Prostate gland (tissue), 2 donors: ENCODE measurements around the gene NCKIPSD. TPM values are rescaled to one million over a fixed set of nuclear protein-coding genes. Genes with fewer than 3 reads are reported as not detected.

Experiments
- DNase-seq: peaks from one replicate; pipeline ENCODE4 v3.0.0-alpha.2; 2019; ENCODE audit warnings: low spot score
- H3K27ac ChIP-seq, 2 donors: fragments of 200-600 bp; sonication (generic); 2 replicates each; pipeline ENCODE4 v1.5.1; 2017 to 2019
- H3K27me3 ChIP-seq: fragments of 200-600 bp; sonication (generic); replicated peaks from 2 replicates; pipeline ENCODE4 v1.5.1; 2019; ENCODE audit not compliant: insufficient read depth
- H3K36me3 ChIP-seq, 2 donors: fragments of 200-600 bp; sonication (generic); 1 replicate in 1 of 2; 2 replicates in 1 of 2; pipeline versions ENCODE4 v1.5.1 to v1.8.1; 2017 to 2019
- H3K4me1 ChIP-seq: fragments of 200-600 bp; sonication (generic); replicated peaks from 2 replicates; pipeline ENCODE4 v1.5.1; 2019
- H3K4me3 ChIP-seq, 2 donors: fragments of 200-600 bp; sonication (generic); 2 replicates each; pipeline ENCODE4 v1.5.1; 2017 to 2019
- H3K9me3 ChIP-seq: fragments of 200-600 bp; sonication (generic); 2 replicates; pipeline ENCODE4 v1.5.1; 2017
- POLR2A ChIP-seq: fragments of 450-650 bp; IDR thresholded peaks from one replicate; pipeline ENCODE4 v1.6.1; 2016; ENCODE audit warnings: antibody characterized with exemption, mild to moderate bottlenecking
- POLR2AphosphoS5 ChIP-seq: sonication (generic); formaldehyde crosslinking; IDR thresholded peaks from one replicate; pipeline ENCODE4 v1.6.1; 2017; ENCODE audit warnings: antibody characterized with exemption
- WGBS: methylation state at CpG from one replicate; pipeline ENCODE4 v1.1.5; 2018; 5-methylcytosine and 5-hydroxymethylcytosine counted together
- intact Hi-C: fragments of 100-400 bp; cut with DNase I; formaldehyde crosslinking; loops from one replicate; pipeline ENCODE4 v1.14.2; 2022
- total RNA-seq, 2 donors: library from RNA; depleted of rRNA; stranded (reverse); fragments of >200 nt; gene quantifications; one replicate each; pipeline ENCODE4 v1.1.0, GENCODE V29; 2016
- TF ChIP-seq, protein P1 (sequence below), 4 experiments: fragments of 200-600 bp in 2 of 4; fragments of 450-650 bp in 2 of 4; sonication (generic) in 2 of 4; IDR thresholded peaks; 1 replicate in 3 of 4; 2 replicates in 1 of 4; pipeline ENCODE4 v1.5.1; 2016 to 2019; ENCODE audit warnings: antibody characterized with exemption in 4 of 4, mild to moderate bottlenecking in 2 of 4, moderate library complexity in 2 of 4

NCKIPSD gene
- total RNA-seq, 2 donors from 2014 or later, result 32.9 to 83.3 TPM

DNA sequence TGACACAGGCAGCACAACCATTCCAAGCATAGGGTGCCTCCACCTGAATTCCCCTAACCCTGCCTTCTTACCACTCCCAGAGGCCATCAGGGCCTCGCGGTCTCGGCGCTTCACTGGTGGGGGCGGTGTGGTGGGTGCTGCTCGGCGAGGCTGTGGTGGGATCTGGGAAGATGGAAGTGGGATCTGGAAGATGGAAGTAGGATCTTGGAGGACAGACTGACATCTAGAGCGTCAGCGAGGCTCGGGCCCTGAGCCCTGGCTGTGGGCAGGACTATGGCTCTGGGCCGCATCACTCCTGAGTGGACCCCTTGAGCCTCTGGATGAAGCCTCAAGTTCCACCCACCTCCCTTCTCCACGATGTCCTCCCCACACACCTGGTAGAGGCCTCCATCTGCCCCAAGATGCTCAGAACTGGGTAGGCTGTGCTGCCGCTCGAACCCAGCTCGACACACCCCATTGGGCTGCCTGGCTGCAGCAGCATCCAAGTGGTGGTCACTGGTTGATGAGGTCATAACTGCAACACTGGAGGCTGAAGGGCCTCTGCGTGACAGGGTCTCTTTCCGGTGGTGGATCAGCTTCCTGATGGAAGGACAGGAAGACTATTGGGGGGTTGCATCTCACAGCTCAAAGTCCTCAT, 3.6 kb downstream of the NCKIPSD start:
- Histone ChIP-seq H3K4me3 (no peak overlapping the region), H3K27me3 (no peaks in the 10 kb centered on the region), H3K27ac (no peak overlapping the region), H3K36me3 (peaks cover 4 to 9% of the 10 kb centered on the region in 2 donors), H3K4me1 (peaks cover 3% of the 10 kb centered on the region), H3K9me3 (no peaks in the 10 kb centered on the region)
- intact Hi-C loops, result no loop called here
- DNase-seq, result no peak
- WGBS, result 93% methylated on average over 17 of the region's 17 CpGs
- no peak for TF ChIP-seq POLR2AphosphoS5
- no peak for TF ChIP-seq POLR2A
- TF ChIP-seq, protein P1, sequence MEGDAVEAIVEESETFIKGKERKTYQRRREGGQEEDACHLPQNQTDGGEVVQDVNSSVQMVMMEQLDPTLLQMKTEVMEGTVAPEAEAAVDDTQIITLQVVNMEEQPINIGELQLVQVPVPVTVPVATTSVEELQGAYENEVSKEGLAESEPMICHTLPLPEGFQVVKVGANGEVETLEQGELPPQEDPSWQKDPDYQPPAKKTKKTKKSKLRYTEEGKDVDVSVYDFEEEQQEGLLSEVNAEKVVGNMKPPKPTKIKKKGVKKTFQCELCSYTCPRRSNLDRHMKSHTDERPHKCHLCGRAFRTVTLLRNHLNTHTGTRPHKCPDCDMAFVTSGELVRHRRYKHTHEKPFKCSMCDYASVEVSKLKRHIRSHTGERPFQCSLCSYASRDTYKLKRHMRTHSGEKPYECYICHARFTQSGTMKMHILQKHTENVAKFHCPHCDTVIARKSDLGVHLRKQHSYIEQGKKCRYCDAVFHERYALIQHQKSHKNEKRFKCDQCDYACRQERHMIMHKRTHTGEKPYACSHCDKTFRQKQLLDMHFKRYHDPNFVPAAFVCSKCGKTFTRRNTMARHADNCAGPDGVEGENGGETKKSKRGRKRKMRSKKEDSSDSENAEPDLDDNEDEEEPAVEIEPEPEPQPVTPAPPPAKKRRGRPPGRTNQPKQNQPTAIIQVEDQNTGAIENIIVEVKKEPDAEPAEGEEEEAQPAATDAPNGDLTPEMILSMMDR (IDR thresholded peaks at IDR 0.05), result no peak

- TF ChIP-seq, protein P1 (IDR thresholded peaks at IDR 0.05), result no peak
- no peak for TF ChIP-seq POLR2AphosphoS5
- TF ChIP-seq POLR2A, result no peak
- H3K4me1 ChIP-seq, result peaks cover 3% of the 10 kb centered on the region
- WGBS, result 94% methylated on average over 7 of the region's 7 CpGs
- intact Hi-C loops, result no loop called here
- H3K27me3 ChIP-seq, result no peaks in the 10 kb centered on the region
- no peak overlapping the region for H3K4me3 ChIP-seq
- DNase-seq, result no peak
- H3K27ac ChIP-seq, result no peak overlapping the region
- peaks cover 4 to 9% of the 10 kb centered on the region in 2 donors for H3K36me3 ChIP-seq
- H3K9me3 ChIP-seq, result no peaks in the 10 kb centered on the region
Measured at GRCh38 chr3:48681541-48681880, 4.2 kb downstream of the NCKIPSD start.

- DNase-seq, result no peak
- intact Hi-C loops, result no loop called here
- no peaks in the 10 kb centered on the region for H3K27me3 ChIP-seq
- peaks cover 3% of the 10 kb centered on the region for H3K4me1 ChIP-seq
- no peak overlapping the region for H3K4me3 ChIP-seq
- no peaks in the 10 kb centered on the region for H3K9me3 ChIP-seq
- H3K27ac ChIP-seq, result no peak overlapping the region
- peaks cover 4 to 9% of the 10 kb centered on the region in 2 donors for H3K36me3 ChIP-seq
- 94% methylated on average over 17 of the region's 17 CpGs for WGBS
- TF ChIP-seq POLR2A (no peak), POLR2AphosphoS5 (no peak)
- TF ChIP-seq, protein P1 (IDR thresholded peaks at IDR 0.05), result no peak
Measured at GRCh38 chr3:48680811-48681540, 4.7 kb downstream of the NCKIPSD start.

GRCh38 chr3:48679411-48680391, 6.0 kb downstream of the NCKIPSD start:
- TF ChIP-seq POLR2A (no peak), POLR2AphosphoS5 (no peak)
- TF ChIP-seq, protein P1 (IDR thresholded peaks at IDR 0.05), result no peak
- H3K4me3 ChIP-seq, result no peak overlapping the region
- DNase-seq, result no peak
- intact Hi-C loops, result no loop called here
- H3K9me3 ChIP-seq, result no peaks in the 10 kb centered on the region
- no peak overlapping the region for H3K27ac ChIP-seq
- H3K4me1 ChIP-seq, result peaks cover 3% of the 10 kb centered on the region
- no peaks in the 10 kb centered on the region for H3K27me3 ChIP-seq
- H3K36me3 ChIP-seq, result peaks cover 4 to 9% of the 10 kb centered on the region in 2 donors
- 91% methylated on average over 15 of the region's 20 CpGs for WGBS
